Embryonic facial prominence (tissue), 1 donor: ENCODE data around the gene EIF5AL1.
"Not testable (repeated sequence)": the region's sequence is repeated elsewhere in the genome, so short reads cannot be mapped to it uniquely, and the experiment has no call there.

ENCODE experiments used
- DNase-seq: peaks from one replicate; pipeline ENCODE4 v3.0.0-alpha.2; 2016; ENCODE audit errors: extremely low spot score

The EIF5AL1 gene

DNA sequence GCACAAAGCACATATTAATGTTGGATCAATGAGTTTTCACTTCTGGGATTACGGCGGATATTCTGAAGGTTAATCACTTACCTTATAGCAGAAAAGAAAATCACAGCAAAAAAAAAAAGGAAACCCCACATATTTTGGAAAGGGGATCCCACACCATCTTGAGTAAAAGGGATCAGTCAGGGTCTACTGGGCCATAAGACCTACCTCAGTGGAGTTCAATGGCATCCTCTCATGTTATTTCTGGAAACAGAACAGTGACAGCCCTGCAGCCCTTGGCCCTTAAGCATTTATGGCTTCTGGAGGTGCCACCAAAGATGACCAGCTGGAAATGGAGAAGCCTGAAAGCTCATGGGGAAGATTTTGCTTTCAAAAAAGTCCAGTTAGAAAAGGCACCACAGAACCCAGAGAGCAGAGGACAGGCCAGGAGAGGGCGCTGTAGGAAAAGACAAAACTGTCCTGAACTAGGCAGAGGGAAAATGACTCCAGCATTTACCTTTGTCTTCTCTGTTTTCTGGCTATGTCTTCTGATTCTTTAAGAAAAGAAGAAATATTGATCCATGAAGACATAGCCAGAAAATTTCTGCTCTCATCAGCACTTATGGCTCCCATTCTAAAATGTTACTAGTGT, 2.9 kb upstream of the EIF5AL1 start:
- not testable (repeated sequence) for DNase-seq

DNA sequence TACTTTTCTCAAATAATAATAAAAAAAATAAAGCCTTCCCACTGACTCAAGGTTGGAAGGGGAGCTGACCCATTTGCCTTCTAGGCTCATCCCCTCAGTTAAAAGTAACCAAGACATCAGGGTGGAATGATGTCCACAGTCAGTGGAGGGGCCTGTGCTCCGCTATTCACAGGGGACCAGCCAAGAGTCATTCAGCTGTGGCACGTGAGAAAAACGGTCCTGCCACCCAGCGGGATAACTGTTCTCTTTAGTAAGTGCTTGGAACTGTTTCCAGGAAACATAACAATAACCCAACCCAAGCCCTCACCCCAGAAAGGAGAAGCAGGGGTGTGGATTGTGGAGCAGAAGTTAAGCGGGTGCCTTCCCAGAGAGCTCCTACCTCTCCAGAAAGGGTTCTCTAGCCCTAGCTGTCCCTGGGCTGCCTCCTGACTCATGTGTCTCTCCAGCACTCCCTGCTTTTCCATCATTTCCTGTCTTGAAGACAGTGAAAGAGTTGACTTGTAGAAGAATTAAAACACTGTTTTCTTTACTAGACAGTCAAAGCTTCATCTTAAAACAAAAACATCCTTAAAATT, 2.3 kb upstream of the EIF5AL1 start:
- DNase-seq = not testable (repeated sequence)

- DNase-seq = not testable (repeated sequence)
Observed at GRCh38 chr10:79516532-79517205, 4.3 kb downstream of the EIF5AL1 start.

- not testable (repeated sequence) for DNase-seq
Observed at GRCh38 chr10:79517567-79517966, 5.2 kb downstream of the EIF5AL1 start.

DNA sequence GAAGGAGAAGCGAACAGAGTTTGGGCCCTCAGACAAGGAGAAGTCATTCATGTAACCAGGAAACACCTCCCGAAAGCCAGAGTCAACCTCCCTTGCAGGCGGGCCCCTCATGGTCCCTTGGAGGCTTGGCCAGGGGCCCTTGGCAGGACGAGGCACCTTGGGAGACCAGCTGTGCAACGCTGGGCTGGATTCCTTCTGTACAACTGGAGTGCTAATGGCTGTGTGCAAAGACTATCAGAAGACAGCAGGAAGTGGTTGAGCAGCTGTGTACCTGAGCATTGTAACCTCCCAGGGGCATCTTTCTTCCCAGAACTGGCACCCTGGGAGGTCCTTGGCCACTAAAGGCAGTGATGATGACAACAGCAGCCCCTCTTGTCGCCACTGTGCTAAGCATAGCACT, 9.4 kb downstream of the EIF5AL1 start:
- DNase-seq = not testable (repeated sequence)

- not testable (repeated sequence) for DNase-seq
Observed at GRCh38 chr10:79522464-79522863, 10.1 kb downstream of the EIF5AL1 start.

DNA sequence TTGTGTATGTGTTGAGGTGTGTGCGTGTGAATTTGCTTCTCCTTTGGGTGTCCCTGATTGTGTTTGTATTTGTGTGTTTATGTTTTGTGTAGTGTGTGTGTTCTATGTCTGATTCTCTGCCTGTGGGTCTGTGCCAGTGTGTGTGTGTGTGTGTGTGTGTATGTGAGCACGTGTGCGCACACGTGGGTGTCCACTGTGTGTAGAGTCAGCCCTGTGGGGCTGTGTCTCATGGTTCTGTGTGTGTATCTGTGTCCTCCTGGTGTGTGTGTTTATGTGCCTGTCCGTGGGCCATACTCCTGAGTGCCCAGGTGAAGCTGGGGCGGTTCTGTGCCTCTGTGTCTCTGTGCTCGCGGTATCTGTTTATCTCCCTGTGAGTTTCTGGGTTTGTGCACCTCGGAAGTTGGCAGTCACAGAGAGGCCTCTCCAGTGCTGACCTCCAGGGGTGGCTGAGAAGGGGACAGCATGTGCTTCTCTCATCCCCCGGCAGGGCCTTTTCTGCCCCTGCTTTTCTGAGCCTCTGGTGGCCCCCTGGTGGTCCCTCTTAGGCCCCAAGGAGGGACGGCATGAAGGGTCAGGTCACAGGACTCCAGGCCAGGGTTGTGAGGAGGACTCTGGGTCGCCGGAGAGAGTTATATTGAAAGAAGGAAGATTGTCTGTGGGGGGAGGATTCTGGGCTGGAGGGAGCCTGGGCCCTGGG, 11.0 kb downstream of the EIF5AL1 start:
- not testable (repeated sequence) for DNase-seq

GRCh38 chr10:79525049-79525710, 12.8 kb downstream of the EIF5AL1 start:
- not testable (repeated sequence) for DNase-seq

- DNase-seq = not testable (repeated sequence)
Observed at GRCh38 chr10:79528261-79528660, 15.9 kb downstream of the EIF5AL1 start.

- not testable (repeated sequence) for DNase-seq
Observed at GRCh38 chr10:79533142-79533902, 21.0 kb downstream of the EIF5AL1 start.

DNA sequence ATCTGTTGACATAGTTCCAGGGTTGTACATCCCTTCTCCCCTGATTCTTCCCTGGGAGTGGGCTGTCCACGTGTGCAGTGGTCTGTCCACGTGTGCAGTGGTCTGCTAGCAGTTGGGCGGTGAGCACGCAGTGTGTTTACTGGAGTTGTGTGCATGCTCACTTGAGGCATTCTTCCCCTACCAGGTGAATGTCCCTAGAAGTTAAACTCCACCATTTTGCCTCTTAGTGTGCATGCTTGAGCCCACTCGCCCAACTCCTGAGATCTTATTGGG, 21.5 kb downstream of the EIF5AL1 start:
- DNase-seq = not testable (repeated sequence)

DNA sequence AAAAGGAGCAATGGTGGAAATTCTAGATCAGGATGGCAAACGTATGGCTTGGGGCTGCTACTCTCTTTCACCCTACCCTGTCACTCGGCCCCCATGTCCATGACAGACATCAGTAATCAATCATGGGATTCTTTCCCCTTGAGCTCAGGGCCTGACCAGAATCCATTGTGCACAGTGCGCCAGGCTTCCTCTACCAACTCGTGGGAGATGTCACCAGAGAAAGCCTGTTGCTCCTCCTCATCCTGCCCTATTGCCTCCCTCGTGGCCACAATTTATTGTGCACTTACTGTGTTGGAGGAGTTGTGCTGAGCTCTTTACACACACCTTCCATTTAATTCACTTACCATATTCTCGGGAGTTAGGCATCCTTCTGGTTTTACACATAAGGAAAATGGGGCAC, 26.0 kb downstream of the EIF5AL1 start:
- DNase-seq = not testable (repeated sequence)

- DNase-seq = not testable (repeated sequence)
Observed at GRCh38 chr10:79540930-79541329, 28.6 kb downstream of the EIF5AL1 start.

GRCh38 chr10:79542626-79543025, 30.3 kb downstream of the EIF5AL1 start:
- DNase-seq = no peak

DNA sequence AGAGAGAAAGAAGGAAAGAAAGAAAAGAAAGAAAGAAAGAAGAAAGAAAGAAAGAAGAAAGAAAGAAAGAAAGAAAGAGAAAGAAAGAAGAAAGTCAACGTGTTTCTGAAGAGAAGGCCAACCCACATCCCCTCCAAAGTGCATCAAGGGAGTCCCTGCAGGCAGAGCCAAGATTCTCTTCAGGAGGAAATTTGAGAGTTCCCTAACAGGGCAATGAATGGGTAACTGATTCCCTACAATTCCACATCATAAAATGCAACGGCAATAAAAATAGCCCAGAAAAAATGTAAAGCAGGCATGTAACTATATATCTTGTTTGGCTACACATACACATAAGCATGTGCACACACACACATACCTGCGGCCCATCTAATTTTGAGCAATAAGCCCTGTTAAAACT, 32.1 kb downstream of the EIF5AL1 start:
- DNase-seq = not testable (repeated sequence)

DNA sequence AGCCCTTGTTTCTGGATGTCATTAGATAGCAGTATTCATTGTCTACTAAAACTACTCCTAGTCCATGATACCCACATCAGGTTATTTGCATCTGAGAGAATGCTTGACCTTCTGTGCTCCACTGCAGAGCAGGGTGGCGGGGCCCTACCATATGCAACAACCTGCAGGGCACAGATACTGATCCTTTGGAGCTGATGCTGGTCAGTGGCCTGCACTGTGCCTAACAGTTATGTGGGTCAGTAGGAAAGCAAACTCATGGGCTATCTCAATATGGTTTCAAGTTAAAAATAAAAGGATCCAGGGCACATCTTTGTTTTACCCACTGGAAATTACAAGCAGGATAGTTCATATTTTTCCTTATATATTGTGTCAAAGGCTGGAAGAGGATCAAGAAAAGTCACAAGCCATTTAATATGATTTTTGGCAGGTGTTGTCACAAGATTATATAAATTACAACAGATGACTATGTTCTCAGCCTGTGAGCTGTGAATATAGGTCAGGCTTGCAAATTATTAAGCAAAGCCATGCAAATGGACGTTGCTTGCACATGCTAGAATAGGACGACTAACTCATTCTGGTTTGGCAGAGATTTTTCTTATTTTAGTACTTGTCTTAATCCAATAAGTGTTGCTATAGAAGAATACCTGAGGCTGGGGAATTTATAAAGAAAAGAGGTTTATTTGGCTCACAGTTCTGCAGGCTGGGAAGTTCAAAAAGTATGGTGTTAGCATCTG, 32.8 kb downstream of the EIF5AL1 start:
- not testable (repeated sequence) for DNase-seq

DNA sequence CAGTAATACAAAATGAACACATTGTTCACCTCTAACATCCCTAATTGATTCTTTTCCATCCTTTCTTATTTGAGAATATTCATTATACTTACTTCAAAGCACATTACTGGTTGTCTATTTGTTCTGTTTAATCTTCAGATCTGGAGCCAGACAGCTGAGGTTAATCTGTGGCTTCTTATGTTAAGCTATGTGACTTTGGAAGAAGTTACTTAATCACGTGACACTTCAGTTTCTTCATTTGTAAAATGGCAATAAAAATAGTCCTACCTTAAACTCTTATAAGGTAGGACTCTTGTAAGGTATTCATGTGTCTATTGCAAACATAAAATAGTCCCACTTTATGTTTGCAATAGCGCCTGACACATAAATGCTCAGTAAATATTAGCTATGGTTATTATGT, 34.8 kb downstream of the EIF5AL1 start:
- not testable (repeated sequence) for DNase-seq

GRCh38 chr10:79547973-79548372, 35.6 kb downstream of the EIF5AL1 start:
- DNase-seq = no peak

DNA sequence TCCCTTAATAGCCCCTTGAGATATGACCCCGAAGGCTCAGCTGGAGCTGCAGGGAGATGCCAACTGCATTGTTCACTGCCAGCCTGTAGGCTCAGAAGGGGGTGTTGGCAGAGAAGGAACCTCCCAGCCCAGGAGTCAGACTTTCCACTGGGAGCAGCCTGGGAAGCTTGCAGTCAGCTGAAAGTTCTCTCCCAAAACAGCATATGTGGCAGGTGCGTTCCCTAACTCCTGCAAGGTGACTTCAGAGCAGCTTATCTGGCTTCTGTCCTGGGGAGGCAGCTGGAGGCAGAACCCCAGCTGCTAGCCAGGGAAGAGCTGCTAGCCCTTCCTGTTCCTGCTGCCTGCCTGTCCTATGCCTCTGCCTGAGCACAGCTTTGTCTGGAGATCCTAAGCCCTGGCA, 39.8 kb downstream of the EIF5AL1 start:
- DNase-seq = no peak
